Esophagus (tissue), 2 donors: ENCODE results near the gene LMNTD2. TPM values are rescaled to one million over a fixed set of nuclear protein-coding genes. Genes with fewer than 3 reads are reported as not detected.

Experiments used
- H3K27ac ChIP-seq, 2 donors: one replicate each; pipeline ENCODE4 v1.5.1; 2013; ENCODE audit warnings: low read depth in 2 of 2, mild to moderate bottlenecking in 2 of 2, inconsistent platforms in 1 of 2, low read length in 1 of 2, moderate library complexity in 1 of 2
- H3K27me3 ChIP-seq, 2 donors: one replicate each; pipeline ENCODE4 v1.6.1; 2013; ENCODE audit warnings: low read length in 2 of 2, control low read depth in 1 of 2, mild to moderate bottlenecking in 1 of 2; ENCODE audit not compliant: insufficient read depth in 2 of 2, control insufficient read depth in 1 of 2
- H3K36me3 ChIP-seq, 2 donors: one replicate each; pipeline ENCODE4 v1.6.1; 2013; ENCODE audit warnings: low read length in 1 of 2; ENCODE audit not compliant: control insufficient read depth in 2 of 2, insufficient read depth in 2 of 2
- H3K4me1 ChIP-seq, 2 donors: one replicate each; pipeline ENCODE4 v1.6.1; 2013; ENCODE audit warnings: low read length in 1 of 2; ENCODE audit not compliant: control insufficient read depth in 2 of 2, insufficient read depth in 2 of 2
- H3K4me3 ChIP-seq, 2 donors: one replicate each; pipeline ENCODE4 v1.5.1; 2013; ENCODE audit warnings: low read length in 2 of 2, mild to moderate bottlenecking in 2 of 2, low read depth in 1 of 2, moderate library complexity in 1 of 2
- H3K9me3 ChIP-seq, 2 donors: one replicate each; pipeline ENCODE4 v1.6.1; 2013; ENCODE audit warnings: mild to moderate bottlenecking in 2 of 2, low read depth in 1 of 2, low read length in 1 of 2, moderate library complexity in 1 of 2; ENCODE audit not compliant: control insufficient read depth in 2 of 2, insufficient read depth in 1 of 2
- WGBS, 2 donors: extraction: QIAGEN DNeasy Blood & Tissue Kit; methylation state at CpG; one replicate each; pipeline ENCODE4 v1.1.7; 2013; 5-methylcytosine and 5-hydroxymethylcytosine counted together
- polyA plus RNA-seq, 2 donors: library from polyadenylated mRNA; stranded (reverse); fragments of 200-250 nt; gene quantifications; one replicate each; pipeline ENCODE4 v1.2.3, GENCODE V29; 2013
- donor health status: healthy with polysubstance abuse.
- donor health status: Bipolar disorder and iron deficiency.

Gene LMNTD2
- polyA plus RNA-seq, 2 donors: 2.9 to 6.9 TPM

GRCh38 chr11:569158-569885, 8.8 kb upstream of the LMNTD2 start:
- Histone ChIP-seq H3K9me3 (no peaks in the 10 kb centered on the region), H3K27me3 (no peaks in the 10 kb centered on the region), H3K27ac (peak overlapping the region; percentile 89 to 91), H3K36me3 (peaks cover 0 to 11% of the 10 kb centered on the region in 2 donors), H3K4me3 (peak overlapping the region; percentile 65 to 83), H3K4me1 (peaks cover 0 to 17% of the 10 kb centered on the region in 2 donors)
- 26 to 45% methylated on average over 35 to 36 of the region's 36 CpGs for WGBS, 2 donors

DNA sequence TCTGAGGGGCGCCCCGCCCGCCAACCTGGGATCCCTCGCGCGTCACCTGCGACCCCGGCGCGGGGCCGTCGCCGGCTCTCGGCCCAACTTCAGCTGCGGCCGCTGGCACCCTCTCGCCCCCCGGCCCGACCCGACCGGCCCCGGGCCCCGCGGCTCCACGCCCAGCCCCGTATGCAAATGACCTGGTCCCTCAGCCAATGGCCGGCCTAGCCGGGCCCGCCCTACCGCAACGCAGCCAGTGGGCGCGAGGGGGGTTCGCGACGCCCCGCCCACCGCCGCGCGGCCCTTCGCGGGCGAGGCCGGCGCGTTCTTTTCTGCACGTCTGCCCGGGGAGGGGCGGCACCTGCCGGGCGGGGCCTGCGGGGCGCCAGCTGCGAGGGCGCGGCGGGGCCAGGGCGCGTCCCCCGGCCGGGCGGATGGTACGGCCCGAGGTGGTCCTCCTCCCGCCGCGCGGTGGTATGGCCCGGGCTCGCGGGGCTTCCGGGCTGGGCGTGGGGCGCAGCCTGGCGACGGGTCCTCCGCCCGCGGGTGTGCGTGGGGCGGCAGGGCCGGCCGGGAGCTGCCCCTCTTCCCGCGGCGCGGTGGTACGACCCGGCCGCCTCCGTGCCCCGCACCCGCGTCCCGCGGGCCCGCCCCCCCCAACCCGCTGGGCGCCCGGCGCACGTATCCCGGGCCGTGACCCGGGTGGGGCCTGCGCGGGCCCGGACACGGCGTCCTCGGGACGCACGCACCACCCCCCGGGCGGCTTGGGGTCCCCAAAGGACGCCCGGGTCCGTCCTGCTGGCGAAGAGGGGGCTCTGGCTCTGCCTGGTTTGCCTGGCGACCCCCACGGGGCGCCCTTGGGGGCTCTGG, 8.0 kb upstream of the LMNTD2 start:
- WGBS, 2 donors: 1% methylated on average over 66 to 123 of the region's 123 CpGs
- H3K9me3 ChIP-seq: no peaks in the 10 kb centered on the region
- peak overlapping the region; percentile 65 to 83 for H3K4me3 ChIP-seq
- peak overlapping the region; percentile 89 to 96 for H3K27ac ChIP-seq
- H3K27me3 ChIP-seq: no peaks in the 10 kb centered on the region
- H3K4me1 ChIP-seq: peaks cover 0 to 20% of the 10 kb centered on the region in 2 donors
- H3K36me3 ChIP-seq: peaks cover 0 to 14% of the 10 kb centered on the region in 2 donors

GRCh38 chr11:567629-568292, 7.2 kb upstream of the LMNTD2 start:
- peak overlapping the region; percentile 65 to 83 for H3K4me3 ChIP-seq
- H3K9me3 ChIP-seq: no peaks in the 10 kb centered on the region
- no peaks in the 10 kb centered on the region for H3K27me3 ChIP-seq
- peaks cover 0 to 23% of the 10 kb centered on the region in 2 donors for H3K4me1 ChIP-seq
- H3K27ac ChIP-seq: peak overlapping the region; percentile 89 to 96
- WGBS, 2 donors: 21 to 26% methylated on average over 37 to 41 of the region's 41 CpGs
- H3K36me3 ChIP-seq: peaks cover 0 to 19% of the 10 kb centered on the region in 2 donors

- WGBS, 2 donors: 88 to 90% methylated on average over 18 of the region's 18 CpGs
- Histone ChIP-seq H3K27ac (peak overlapping the region; percentile 89 to 96), H3K9me3 (no peaks in the 10 kb centered on the region), H3K4me3 (peak overlapping the region; percentile 65 to 83), H3K27me3 (no peaks in the 10 kb centered on the region), H3K4me1 (peaks cover 0 to 27% of the 10 kb centered on the region in 2 donors), H3K36me3 (peaks cover 0 to 23% of the 10 kb centered on the region in 2 donors)
These were observed 6.6 kb upstream of the LMNTD2 start for GRCh38 chr11:567011-567628.

GRCh38 chr11:565921-566509, 5.5 kb upstream of the LMNTD2 start:
- Histone ChIP-seq H3K27ac (peak overlapping the region in 1 of 2 donors; percentile 63), H3K4me3 (peak overlapping the region; percentile 21 to 65), H3K4me1 (peaks cover 3 to 30% of the 10 kb centered on the region in 2 donors), H3K9me3 (no peaks in the 10 kb centered on the region), H3K27me3 (no peaks in the 10 kb centered on the region), H3K36me3 (peaks cover 0 to 25% of the 10 kb centered on the region in 2 donors)
- 77 to 81% methylated on average over 12 of the region's 12 CpGs for WGBS, 2 donors

DNA sequence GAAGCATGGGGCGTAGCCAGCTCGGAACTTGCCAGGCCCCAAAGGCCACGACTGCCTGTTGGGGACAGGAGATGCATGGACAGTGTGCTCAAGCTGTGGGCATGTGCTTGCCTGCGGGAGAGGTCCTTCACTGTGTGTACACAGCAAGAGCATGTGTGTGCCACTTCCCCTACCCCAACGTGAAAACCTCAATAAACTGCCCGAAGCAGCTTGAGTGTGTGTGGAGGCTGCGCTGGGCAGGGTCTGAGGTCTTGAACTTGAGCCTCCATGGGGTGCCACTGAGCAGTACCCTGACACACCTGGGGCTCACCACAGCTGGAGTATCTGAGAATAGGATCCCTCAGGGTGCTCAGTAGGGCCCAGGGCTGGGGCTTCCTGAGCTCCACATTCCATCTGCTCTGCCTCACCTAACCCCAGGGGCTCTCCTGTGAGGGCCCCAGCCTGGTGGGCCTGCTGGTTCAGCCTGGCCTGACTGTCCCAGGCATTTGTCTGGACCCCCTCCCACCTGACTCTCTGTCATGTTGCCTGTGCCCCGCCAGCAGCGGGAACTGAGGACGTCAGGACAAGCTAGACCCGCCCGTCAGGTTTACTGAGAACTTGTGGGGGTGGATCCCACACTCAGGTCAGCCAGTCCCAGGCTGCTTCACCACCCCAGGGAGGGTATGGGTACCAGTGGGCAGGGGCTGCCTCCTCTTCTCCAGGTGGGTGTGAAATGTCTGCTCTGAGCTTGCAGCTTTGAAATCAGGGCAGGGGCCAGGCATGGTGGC, 3.5 kb upstream of the LMNTD2 start:
- no peaks in the 10 kb centered on the region for H3K9me3 ChIP-seq
- peak overlapping the region; percentile 50 to 84 for H3K27ac ChIP-seq
- no peaks in the 10 kb centered on the region for H3K27me3 ChIP-seq
- WGBS, 2 donors: 67 to 77% methylated on average over 12 of the region's 12 CpGs
- peaks cover 3 to 32% of the 10 kb centered on the region in 2 donors for H3K4me1 ChIP-seq
- H3K4me3 ChIP-seq: no peak overlapping the region
- H3K36me3 ChIP-seq: peaks cover 0 to 25% of the 10 kb centered on the region in 2 donors

DNA sequence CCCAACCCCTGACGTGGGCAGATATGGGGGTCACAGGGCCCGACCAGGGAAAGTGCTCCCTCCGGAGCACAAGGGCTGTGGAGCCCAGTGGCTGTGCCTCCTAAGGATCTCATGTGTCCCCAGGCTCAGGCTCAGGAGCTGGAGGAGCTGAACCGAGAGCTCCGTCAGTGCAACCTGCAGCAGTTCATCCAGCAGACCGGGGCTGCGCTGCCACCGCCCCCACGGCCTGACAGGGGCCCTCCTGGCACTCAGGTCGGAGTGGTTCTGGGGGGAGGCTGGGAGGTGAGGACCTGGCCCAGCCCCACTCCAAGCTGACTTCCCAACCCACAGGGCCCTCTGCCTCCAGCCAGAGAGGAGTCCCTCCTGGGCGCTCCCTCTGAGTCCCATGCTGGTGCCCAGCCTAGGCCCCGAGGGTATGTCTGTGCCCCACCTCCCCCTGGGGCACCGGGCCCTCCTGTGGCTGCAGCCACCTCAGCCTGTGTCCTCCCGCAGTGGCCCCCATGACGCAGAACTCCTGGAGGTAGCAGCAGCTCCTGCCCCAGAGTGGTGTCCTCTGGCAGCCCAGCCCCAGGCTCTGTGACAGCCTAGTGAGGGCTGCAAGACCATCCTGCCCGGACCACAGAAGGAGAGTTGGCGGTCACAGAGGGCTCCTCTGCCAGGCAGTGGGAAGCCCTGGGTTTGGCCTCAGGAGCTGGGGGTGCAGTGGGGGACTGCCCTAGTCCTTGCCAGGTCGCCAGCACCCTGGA, 2.7 kb upstream of the LMNTD2 start:
- WGBS, 2 donors: 88 to 90% methylated on average over 17 to 18 of the region's 18 CpGs
- H3K9me3 ChIP-seq: no peaks in the 10 kb centered on the region
- H3K27ac ChIP-seq: peak overlapping the region in 1 of 2 donors; percentile 84

GRCh38 chr11:562046-562645, 1.6 kb upstream of the LMNTD2 start:
- peaks cover 3 to 29% of the 10 kb centered on the region in 2 donors for H3K4me1 ChIP-seq
- no peaks in the 10 kb centered on the region for H3K27me3 ChIP-seq
- H3K4me3 ChIP-seq: peak overlapping the region; percentile 78 to 80
- H3K36me3 ChIP-seq: peaks cover 0 to 23% of the 10 kb centered on the region in 2 donors
- peak overlapping the region in 1 of 2 donors; percentile 92 for H3K27ac ChIP-seq
- 92 to 93% methylated on average over 29 of the region's 29 CpGs for WGBS, 2 donors
- H3K9me3 ChIP-seq: no peaks in the 10 kb centered on the region

More for the DNA sequence above, 2.7 kb upstream of the LMNTD2 start:
- Histone ChIP-seq H3K36me3 (peaks cover 0 to 25% of the 10 kb centered on the region in 2 donors), H3K4me3 (peak overlapping the region in 1 of 2 donors; percentile 11), H3K27me3 (no peaks in the 10 kb centered on the region), H3K4me1 (peaks cover 3 to 32% of the 10 kb centered on the region in 2 donors)
